Measurements from ENCODE around the gene TSHZ1.

The TSHZ1 gene

GRCh38 chr18:75277610-75277928 lies 67.0 kb downstream of the TSHZ1 start:
- DNase-seq: no peak

GRCh38 chr18:75279381-75279780 lies 68.8 kb downstream of the TSHZ1 start:
- no peak for DNase-seq

- DNase-seq: no peak
Observed at GRCh38 chr18:75280427-75281280, 70.1 kb downstream of the TSHZ1 start.

- no peak for DNase-seq
Observed at GRCh38 chr18:75282746-75283145, 72.1 kb downstream of the TSHZ1 start.

- no peak for DNase-seq
Observed at GRCh38 chr18:75283731-75284130, 73.1 kb downstream of the TSHZ1 start.

- DNase-seq: no peak
Observed at GRCh38 chr18:75284566-75284965, 74.0 kb downstream of the TSHZ1 start.

- no peak for DNase-seq
Observed at GRCh38 chr18:75285876-75286275, 75.3 kb downstream of the TSHZ1 start.

- DNase-seq: no peak
Observed at GRCh38 chr18:75287006-75287405, 76.4 kb downstream of the TSHZ1 start.

- no peak for DNase-seq
Observed at GRCh38 chr18:75287700-75288099, 77.1 kb downstream of the TSHZ1 start.

GRCh38 chr18:75289761-75290160 lies 79.2 kb downstream of the TSHZ1 start:
- no peak for DNase-seq

- no peak for DNase-seq
Observed at GRCh38 chr18:75290737-75291358, 80.3 kb downstream of the TSHZ1 start.

GRCh38 chr18:75291460-75291859 lies 80.9 kb downstream of the TSHZ1 start:
- no peak for DNase-seq

- DNase-seq: no peak
Observed at GRCh38 chr18:75293591-75293990, 83.0 kb downstream of the TSHZ1 start.

- no peak for DNase-seq
Observed at GRCh38 chr18:75297731-75298130, 87.1 kb downstream of the TSHZ1 start.

GRCh38 chr18:75304678-75305557 lies 94.3 kb downstream of the TSHZ1 start:
- DNase-seq: no peak

GRCh38 chr18:75305984-75306383 lies 95.4 kb downstream of the TSHZ1 start:
- no peak for DNase-seq

- no peak for DNase-seq
Observed at GRCh38 chr18:75307530-75307929, 96.9 kb downstream of the TSHZ1 start.

GRCh38 chr18:75309564-75309963 lies 99.0 kb downstream of the TSHZ1 start:
- no peak for DNase-seq

GRCh38 chr18:75314117-75314516 lies 103.5 kb downstream of the TSHZ1 start:
- DNase-seq: no peak

- no peak for DNase-seq
Observed at GRCh38 chr18:75314606-75315005, 104.0 kb downstream of the TSHZ1 start.

- DNase-seq: no peak
Observed at GRCh38 chr18:75316223-75316622, 105.6 kb downstream of the TSHZ1 start.

- no peak for DNase-seq
Observed at GRCh38 chr18:75316826-75317225, 106.2 kb downstream of the TSHZ1 start.

GRCh38 chr18:75317300-75317699 lies 106.7 kb downstream of the TSHZ1 start:
- DNase-seq: no peak

GRCh38 chr18:75317703-75318102 lies 107.1 kb downstream of the TSHZ1 start:
- no peak for DNase-seq
